ENCODE measurements around the gene HES5.
"Not testable (repeated sequence)": the region's sequence is repeated elsewhere in the genome, so short reads cannot be mapped to it uniquely, and the experiment has no call there.

DNA sequence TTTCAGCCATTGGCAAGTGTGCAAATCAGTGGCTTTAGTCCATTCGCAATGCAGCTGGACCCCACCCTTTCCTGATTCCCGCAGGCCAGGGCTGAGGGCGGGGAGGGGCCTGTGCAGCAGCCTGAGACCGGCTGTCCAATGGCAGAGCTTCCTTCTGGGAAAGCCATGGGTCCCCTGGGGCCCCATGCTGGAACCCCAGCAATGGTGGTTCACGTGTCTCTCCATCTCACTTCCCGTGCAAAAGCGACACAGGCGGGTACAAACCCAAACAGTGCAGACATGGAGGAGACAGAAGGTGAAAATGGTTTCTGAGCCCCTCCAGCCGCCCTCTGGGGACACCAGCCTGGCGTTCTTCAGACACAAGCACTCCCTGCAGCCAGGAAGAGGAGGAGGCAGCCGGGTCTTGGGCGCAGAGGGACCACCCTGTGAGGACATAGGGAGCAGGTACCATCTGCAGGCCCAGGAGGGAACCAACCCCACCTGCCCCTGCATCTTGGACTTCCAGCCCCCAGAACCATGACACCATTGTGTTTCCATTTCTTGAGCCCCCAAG lies 20.3 kb upstream of the HES5 start:
- TF ChIP-seq POLR2A (IDR thresholded peaks at IDR 0.05), result not testable (repeated sequence)
- TF ChIP-seq, protein P1, sequence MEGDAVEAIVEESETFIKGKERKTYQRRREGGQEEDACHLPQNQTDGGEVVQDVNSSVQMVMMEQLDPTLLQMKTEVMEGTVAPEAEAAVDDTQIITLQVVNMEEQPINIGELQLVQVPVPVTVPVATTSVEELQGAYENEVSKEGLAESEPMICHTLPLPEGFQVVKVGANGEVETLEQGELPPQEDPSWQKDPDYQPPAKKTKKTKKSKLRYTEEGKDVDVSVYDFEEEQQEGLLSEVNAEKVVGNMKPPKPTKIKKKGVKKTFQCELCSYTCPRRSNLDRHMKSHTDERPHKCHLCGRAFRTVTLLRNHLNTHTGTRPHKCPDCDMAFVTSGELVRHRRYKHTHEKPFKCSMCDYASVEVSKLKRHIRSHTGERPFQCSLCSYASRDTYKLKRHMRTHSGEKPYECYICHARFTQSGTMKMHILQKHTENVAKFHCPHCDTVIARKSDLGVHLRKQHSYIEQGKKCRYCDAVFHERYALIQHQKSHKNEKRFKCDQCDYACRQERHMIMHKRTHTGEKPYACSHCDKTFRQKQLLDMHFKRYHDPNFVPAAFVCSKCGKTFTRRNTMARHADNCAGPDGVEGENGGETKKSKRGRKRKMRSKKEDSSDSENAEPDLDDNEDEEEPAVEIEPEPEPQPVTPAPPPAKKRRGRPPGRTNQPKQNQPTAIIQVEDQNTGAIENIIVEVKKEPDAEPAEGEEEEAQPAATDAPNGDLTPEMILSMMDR (IDR thresholded peaks at IDR 0.05), result not testable (repeated sequence)
